Measurements from ENCODE around the gene NDP. TPM values are rescaled to one million over a fixed set of nuclear protein-coding genes. Genes with fewer than 3 reads are reported as not detected.

NDP gene
- total RNA-seq, 4 donors from 2014 or later = not detected

DNA sequence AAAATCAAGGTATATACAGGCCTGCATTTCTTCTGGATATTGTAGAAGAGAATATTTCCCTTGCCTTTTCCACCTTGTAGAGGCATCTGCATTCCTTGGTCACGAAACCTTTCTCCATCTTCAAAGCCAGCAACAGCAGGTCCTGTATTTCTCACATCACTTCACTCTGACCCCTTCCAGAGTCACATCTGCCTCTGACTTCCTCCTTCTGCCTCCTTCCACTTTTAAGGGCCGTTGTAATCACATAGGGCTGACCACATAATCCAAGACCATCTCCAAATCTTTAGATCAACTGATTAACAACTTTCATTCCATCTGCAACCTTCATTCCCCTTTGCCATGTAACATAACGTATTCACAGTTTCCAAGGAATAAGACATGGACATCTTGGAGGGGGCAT, 38.3 kb upstream of the NDP start:
- TF ChIP-seq, protein P1, sequence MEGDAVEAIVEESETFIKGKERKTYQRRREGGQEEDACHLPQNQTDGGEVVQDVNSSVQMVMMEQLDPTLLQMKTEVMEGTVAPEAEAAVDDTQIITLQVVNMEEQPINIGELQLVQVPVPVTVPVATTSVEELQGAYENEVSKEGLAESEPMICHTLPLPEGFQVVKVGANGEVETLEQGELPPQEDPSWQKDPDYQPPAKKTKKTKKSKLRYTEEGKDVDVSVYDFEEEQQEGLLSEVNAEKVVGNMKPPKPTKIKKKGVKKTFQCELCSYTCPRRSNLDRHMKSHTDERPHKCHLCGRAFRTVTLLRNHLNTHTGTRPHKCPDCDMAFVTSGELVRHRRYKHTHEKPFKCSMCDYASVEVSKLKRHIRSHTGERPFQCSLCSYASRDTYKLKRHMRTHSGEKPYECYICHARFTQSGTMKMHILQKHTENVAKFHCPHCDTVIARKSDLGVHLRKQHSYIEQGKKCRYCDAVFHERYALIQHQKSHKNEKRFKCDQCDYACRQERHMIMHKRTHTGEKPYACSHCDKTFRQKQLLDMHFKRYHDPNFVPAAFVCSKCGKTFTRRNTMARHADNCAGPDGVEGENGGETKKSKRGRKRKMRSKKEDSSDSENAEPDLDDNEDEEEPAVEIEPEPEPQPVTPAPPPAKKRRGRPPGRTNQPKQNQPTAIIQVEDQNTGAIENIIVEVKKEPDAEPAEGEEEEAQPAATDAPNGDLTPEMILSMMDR (IDR thresholded peaks at IDR 0.05; ENCODE audit: low read depth) = no peak

DNA sequence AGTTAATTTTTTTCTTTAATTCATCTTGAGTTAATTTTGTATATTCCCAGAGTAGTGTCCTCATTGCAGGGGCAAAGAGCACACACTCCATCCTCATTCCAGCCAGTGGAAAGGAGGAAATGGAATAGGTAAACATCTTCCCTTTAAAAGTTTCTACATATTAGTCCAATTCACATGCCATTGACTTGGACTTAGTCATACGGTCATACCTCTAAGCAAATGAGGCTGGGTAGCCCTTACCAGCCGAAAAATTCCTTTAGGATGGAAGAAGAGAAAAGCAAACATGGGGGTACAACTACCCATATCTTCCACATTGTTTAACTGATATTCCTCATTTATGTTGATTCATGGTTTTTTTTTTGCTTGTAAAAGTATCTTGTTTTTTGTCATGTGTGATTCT, 37.4 kb upstream of the NDP start:
- TF ChIP-seq, protein P1 (IDR thresholded peaks at IDR 0.05; ENCODE audit: low read depth) = no peak

DNA sequence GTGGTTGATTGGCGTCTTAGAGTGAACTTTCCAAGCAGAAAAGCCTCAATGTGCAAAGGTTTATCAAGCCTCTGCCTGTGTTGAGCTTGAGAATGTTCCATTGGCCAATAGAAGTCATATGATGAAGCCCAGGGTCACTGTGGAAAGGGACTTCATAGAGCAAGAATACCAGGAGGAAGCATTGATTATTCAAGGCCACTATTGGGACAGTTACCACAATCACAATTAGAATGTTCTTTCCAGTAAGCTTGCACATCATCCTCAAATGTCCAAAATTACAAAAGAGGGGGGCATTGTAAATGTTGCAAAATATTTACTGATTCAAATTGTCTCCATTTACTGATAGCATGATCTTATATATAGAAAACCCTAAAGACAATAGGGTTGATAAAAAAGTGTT, 32.9 kb upstream of the NDP start:
- TF ChIP-seq, protein P1 (IDR thresholded peaks at IDR 0.05; ENCODE audit: low read depth) = no peak

DNA sequence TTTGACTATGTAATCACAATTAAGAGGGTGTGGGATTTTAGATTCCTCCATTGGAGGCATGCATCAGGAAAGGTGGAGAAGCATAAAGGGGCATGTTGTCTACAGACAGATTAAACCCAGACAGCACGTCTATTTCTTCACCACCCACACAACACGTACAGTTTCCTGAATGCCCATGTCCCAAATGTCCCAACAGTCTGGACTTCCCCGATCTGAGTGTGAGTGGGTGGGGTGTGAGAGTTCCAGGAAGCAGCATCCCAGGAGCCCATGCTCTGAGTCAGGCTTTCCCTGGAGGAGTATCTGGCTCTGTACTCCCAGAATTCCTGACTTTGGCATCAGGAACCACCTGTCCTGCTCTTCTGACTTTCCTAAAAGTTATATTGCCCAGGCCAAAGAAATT, 30.8 kb upstream of the NDP start:
- TF ChIP-seq, protein P1 (IDR thresholded peaks at IDR 0.05; ENCODE audit: low read depth) = no peak

DNA sequence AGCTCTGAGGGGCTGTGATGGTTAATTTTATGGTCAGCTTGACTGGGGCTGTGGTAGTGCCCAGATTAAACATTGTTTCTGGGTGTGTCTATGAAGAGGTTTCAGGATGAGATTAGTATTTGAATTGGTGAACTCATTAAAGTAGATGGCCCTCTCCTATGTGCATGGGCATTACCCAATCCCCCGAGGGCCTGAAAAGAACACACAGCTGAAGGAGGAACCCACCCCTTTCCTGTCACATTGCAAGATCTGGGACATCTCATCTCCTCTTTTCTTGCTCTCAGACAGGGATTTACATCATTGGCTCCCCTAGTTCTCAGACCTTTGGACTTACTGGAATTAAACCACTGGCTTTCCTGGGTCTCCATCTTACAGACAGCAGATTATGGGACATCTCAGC, 29.4 kb upstream of the NDP start:
- TF ChIP-seq, protein P1 (IDR thresholded peaks at IDR 0.05; ENCODE audit: low read depth) = no peak

DNA sequence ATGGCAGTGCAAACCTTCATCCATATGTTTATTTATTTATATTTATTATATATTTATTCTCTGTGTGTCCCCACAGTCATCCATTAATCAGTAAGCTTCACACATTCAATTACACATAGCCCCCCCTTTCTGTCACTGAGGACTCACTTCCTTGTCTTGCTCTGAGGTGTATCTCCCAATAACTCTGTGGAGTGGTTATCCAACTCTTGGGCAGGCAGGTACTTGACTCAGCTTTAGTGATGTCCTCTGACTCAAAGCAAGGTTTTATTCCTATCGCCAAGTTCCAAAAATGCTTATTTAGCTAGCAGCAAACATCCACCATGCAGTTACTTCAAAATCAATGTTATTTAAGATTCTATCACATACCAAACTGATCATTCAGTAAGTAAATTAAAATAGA, 25.2 kb upstream of the NDP start:
- TF ChIP-seq, protein P1 (IDR thresholded peaks at IDR 0.05; ENCODE audit: low read depth) = no peak

DNA sequence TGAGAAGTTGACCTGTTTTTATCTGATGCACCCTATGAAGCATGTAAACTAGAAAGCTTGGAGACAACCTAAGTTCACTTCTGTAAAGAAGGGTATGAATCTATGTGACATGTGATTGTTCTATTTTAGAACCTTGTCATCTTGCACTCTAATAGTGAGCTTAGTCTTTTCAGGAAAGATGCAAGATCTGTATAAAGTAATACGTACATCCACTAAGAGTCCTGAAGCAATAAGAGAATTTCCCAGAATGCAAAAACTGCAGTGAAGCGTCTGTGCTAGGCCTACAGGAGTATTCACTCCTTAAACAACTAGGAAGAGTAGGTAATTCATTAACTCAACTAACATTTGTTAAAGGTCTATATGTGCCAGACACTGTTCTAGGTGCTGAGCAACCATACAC, 23.3 kb upstream of the NDP start:
- TF ChIP-seq, protein P1 (IDR thresholded peaks at IDR 0.05; ENCODE audit: low read depth) = no peak

Measured in subcutaneous adipose tissue (tissue), 4 donors.